Fibroblast of lung (primary cell): ENCODE results near the gene TFG.

Experiments
- CTCF ChIP-seq, 2 donors: IDR thresholded peaks in 1 of 2; conservative IDR thresholded peaks in 1 of 2; 1 replicate in 1 of 2; 2 replicates in 1 of 2; pipeline ENCODE4 v1.5.1; 2011 to 2012; ENCODE audit warnings: low read length in 2 of 2, control low read depth in 1 of 2, inconsistent platforms in 1 of 2, low read depth in 1 of 2, mild to moderate bottlenecking in 1 of 2
- EZH2 ChIP-seq: IDR thresholded peaks from 2 replicates; pipeline ENCODE4 v1.5.1; 2012; ENCODE audit warnings: low read length, control low read depth, mild to moderate bottlenecking; ENCODE audit errors: missing control alignments

- TF ChIP-seq CTCF (conservative IDR thresholded peaks at IDR 0.05 in 1 of 2, IDR thresholded peaks at IDR 0.05 in 1 of 2; ENCODE audit: low read depth in 1 of 2, low read length in 2 of 2), result no peak
- no peak for TF ChIP-seq EZH2
Observed at GRCh38 chr3:100782906-100783305, 73.6 kb downstream of the TFG start.
